Activated CD8-positive, alpha-beta T cell treated with anti-CD3 and anti-CD28 coated beads for 36 hours (primary cell): ENCODE data around the gene SSBP3. TPM values are rescaled to one million over a fixed set of nuclear protein-coding genes. Genes with fewer than 3 reads are reported as not detected.

Experiments
- ATAC-seq: fragments of 200-7000 bp; cut with Tn5 transposase; one replicate; pipeline ENCODE4 v1.10.0; 2021; ENCODE audit warnings: mild to moderate bottlenecking, moderate library complexity
- CTCF ChIA-PET: fragments of 350-600 bp; sonication (Branson Sonifier 250); formaldehyde crosslinking; loops from one replicate; lab custom pipeline; 2021; ENCODE audit warnings: antibody characterized with exemption; lab: Charles Lee
- POLR2A ChIA-PET: fragments of 350-600 bp; sonication (Branson Sonifier 250); formaldehyde crosslinking; loops from one replicate; lab custom pipeline; 2021; ENCODE audit warnings: antibody characterized with exemption; lab: Charles Lee
- DNase-seq: peaks from one replicate; pipeline ENCODE4 v3.0.0-alpha.2; 2020
- H3K27ac Mint-ChIP-seq: one replicate; pipeline ENCODE4 v1.8.0; 2021; ENCODE audit warnings: mild to moderate bottlenecking, mixed read lengths
- H3K27me3 Mint-ChIP-seq: one replicate; pipeline ENCODE4 v1.8.0; 2021; ENCODE audit warnings: mixed read lengths
- H3K36me3 Mint-ChIP-seq: one replicate; pipeline ENCODE4 v1.8.0; 2021; ENCODE audit warnings: low read depth, mixed read lengths
- H3K4me1 Mint-ChIP-seq: one replicate; pipeline ENCODE4 v1.8.0; 2021; ENCODE audit warnings: low read depth, mixed read lengths
- H3K4me3 Mint-ChIP-seq: one replicate; pipeline ENCODE4 v1.8.0; 2021; ENCODE audit warnings: mild to moderate bottlenecking, moderate library complexity, mixed read lengths
- H3K9me3 Mint-ChIP-seq: one replicate; pipeline ENCODE4 v1.8.0; 2021; ENCODE audit warnings: mixed read lengths
- CTCF ChIP-seq: fragments of 200-600 bp; IDR thresholded peaks from one replicate; pipeline ENCODE4 v1.8.0; 2022; ENCODE audit warnings: antibody characterized with exemption, mild to moderate bottlenecking
- intact Hi-C: fragments of 100-400 bp; cut with micrococcal nuclease; formaldehyde crosslinking; loops from one replicate; pipeline ENCODE4 v1.10.0; 2022
- total RNA-seq, 2 experiments: library from RNA; stranded (reverse); gene quantifications; one replicate each; pipeline ENCODE4 v1.2.3, GENCODE V29; 2021

SSBP3 gene
- total RNA-seq, 2 experiments from 2014 or later = 62.6 to 67.8 TPM

GRCh38 chr1:54177726-54178125, 228.5 kb downstream of the SSBP3 start:
- no peaks in the 10 kb centered on the region for H3K4me1 Mint-ChIP-seq
- ATAC-seq = no peak
- H3K36me3 Mint-ChIP-seq = peaks cover 6% of the 10 kb centered on the region
- no peaks in the 10 kb centered on the region for H3K9me3 Mint-ChIP-seq
- no peak overlapping the region for H3K4me3 Mint-ChIP-seq
- CTCF ChIA-PET = no interaction called here
- no peak for DNase-seq
- no peak for TF ChIP-seq CTCF
- intact Hi-C loops = no loop called here
- no peaks in the 10 kb centered on the region for H3K27me3 Mint-ChIP-seq
- POLR2A ChIA-PET = no interaction called here
- H3K27ac Mint-ChIP-seq = no peak overlapping the region

- Mint-ChIP-seq H3K4me1 (no peaks in the 10 kb centered on the region), H3K36me3 (peaks cover 5% of the 10 kb centered on the region), H3K27ac (no peak overlapping the region), H3K4me3 (no peak overlapping the region), H3K27me3 (no peaks in the 10 kb centered on the region), H3K9me3 (no peaks in the 10 kb centered on the region)
- ChIA-PET CTCF (no interaction called here), POLR2A (no interaction called here)
- no peak for TF ChIP-seq CTCF
- DNase-seq = no peak
- no peak for ATAC-seq
- intact Hi-C loops = no loop called here
Measured at GRCh38 chr1:54176621-54177327, 229.4 kb downstream of the SSBP3 start.

Other genes starting within 250 kb of the SSBP3 start
- 10 to 100 TPM; 11.4 to 12.6 TPM for gene CYB5RL, start 206.4 kb downstream of the SSBP3 start, total RNA-seq
- gene MRPL37, start 206.2 kb downstream of the SSBP3 start, total RNA-seq = 100 to 1,000 TPM; 194 to 198 TPM
- 1 to 10 TPM; 1.1 to 1.2 TPM for gene ACOT11, start 141.8 kb upstream of the SSBP3 start, total RNA-seq
- not detected for gene FAM151A, start 217.1 kb upstream of the SSBP3 start, total RNA-seq
- gene MROH7, start 235.4 kb upstream of the SSBP3 start, total RNA-seq = under 1 TPM in 1 of 2 experiments, not detected in 1; 0.11 TPM